GM23248 (cell line): ENCODE measurements around the gene MKLN1. TPM values are rescaled to one million over a fixed set of nuclear protein-coding genes. Genes with fewer than 3 reads are reported as not detected.
A peak's percentile ranks its signal among the peaks of the same experiment; 100 is the strongest.

ENCODE experiments used
- DNase-seq: peaks from one replicate; pipeline ENCODE4 v3.0.0-alpha.2; 2015
- H2AFZ ChIP-seq: fragments of 200-600 bp; sonication (generic); 2 replicates; pipeline ENCODE4 v1.6.1; 2016; ENCODE audit warnings: antibody characterized with exemption
- H3F3A ChIP-seq: fragments of 200-600 bp; sonication (generic); 2 replicates; pipeline ENCODE4 v1.6.1; 2016; ENCODE audit warnings: mild to moderate bottlenecking, antibody characterized with exemption, mixed run types; ENCODE audit not compliant: insufficient read depth
- H3K27ac ChIP-seq: fragments of 200-600 bp; sonication (generic); 2 replicates; pipeline ENCODE4 v1.5.1; 2016; ENCODE audit warnings: mild to moderate bottlenecking
- H3K27me3 ChIP-seq: fragments of 200-600 bp; sonication (generic); replicated peaks from 2 replicates; pipeline ENCODE4 v1.6.1; 2016; ENCODE audit warnings: mild to moderate bottlenecking; ENCODE audit not compliant: insufficient read depth
- H3K36me3 ChIP-seq: fragments of 200-600 bp; sonication (generic); 2 replicates; pipeline ENCODE4 v1.6.1; 2016; ENCODE audit warnings: low read depth, mild to moderate bottlenecking
- H3K4me1 ChIP-seq: fragments of 200-600 bp; sonication (generic); 2 replicates; pipeline ENCODE4 v1.6.1; 2016; ENCODE audit warnings: mild to moderate bottlenecking; ENCODE audit not compliant: insufficient read depth
- H3K4me2 ChIP-seq: fragments of 200-600 bp; sonication (generic); one replicate; pipeline ENCODE4 v1.6.1; 2016; ENCODE audit warnings: mild to moderate bottlenecking; ENCODE audit not compliant: unreplicated experiment
- H3K4me3 ChIP-seq: fragments of 200-600 bp; sonication (generic); 2 replicates; pipeline ENCODE4 v1.5.1; 2016; ENCODE audit warnings: mild to moderate bottlenecking
- H3K79me2 ChIP-seq: fragments of 200-600 bp; sonication (generic); 2 replicates; pipeline ENCODE4 v1.6.1; 2016; ENCODE audit warnings: mild to moderate bottlenecking; ENCODE audit not compliant: insufficient read depth
- H3K9ac ChIP-seq: fragments of 200-600 bp; sonication (generic); 2 replicates; pipeline ENCODE4 v1.6.1; 2016; ENCODE audit warnings: mild to moderate bottlenecking
- H3K9me2 ChIP-seq: fragments of 200-600 bp; sonication (generic); 2 replicates; pipeline ENCODE4 v1.6.1; 2016; ENCODE audit warnings: mixed run types, mild to moderate bottlenecking, moderate library complexity; ENCODE audit not compliant: insufficient read depth
- H3K9me3 ChIP-seq: fragments of 200-600 bp; sonication (generic); one replicate; pipeline ENCODE4 v1.6.1; 2017; ENCODE audit warnings: low read depth
- H4K20me1 ChIP-seq: fragments of 200-600 bp; sonication (generic); 2 replicates; pipeline ENCODE4 v1.6.0; 2016; ENCODE audit not compliant: insufficient read depth
- EZH2 ChIP-seq: fragments of 200-600 bp; sonication (generic); IDR thresholded peaks from 2 replicates; pipeline ENCODE4 v1.6.1; 2018; ENCODE audit warnings: antibody characterized with exemption, mild to moderate bottlenecking; ENCODE audit not compliant: insufficient read depth, poor library complexity, severe bottlenecking
- EZH2phosphoT487 ChIP-seq: fragments of 200-600 bp; sonication (generic); IDR thresholded peaks from 2 replicates; pipeline ENCODE4 v1.6.1; 2018; ENCODE audit warnings: antibody characterized with exemption, moderate library complexity, mild to moderate bottlenecking, low read depth; ENCODE audit not compliant: insufficient read depth
- WGBS, 2 experiments: methylation state at CpG; one replicate each; pipeline ENCODE4 v1.1.6; 2015 to 2017; ENCODE audit warnings: low lambda C conversion rate in 2 of 2, low coverage in 1 of 2; ENCODE audit errors: missing lambda C conversion rate in 2 of 2; 5-methylcytosine and 5-hydroxymethylcytosine counted together
- in situ Hi-C: fragments of 300-500 bp; cut with MboI; formaldehyde crosslinking; loops from 2 replicates; pipeline ENCODE4 v1.15.0; 2020
- polyA plus RNA-seq: library from polyadenylated mRNA; unstranded; fragments of >200 nt; fragmentation: Nextera tagmentation; extraction: Ambion mirVana; gene quantifications from 2 replicates; pipeline ENCODE4 v1.2.1, GENCODE V29; 2016
- total RNA-seq: library from RNA; depleted of rRNA; stranded (reverse); fragments of >200 nt; shearing (Covaris generic); gene quantifications from 2 replicates; pipeline ENCODE4 v1.2.3, GENCODE V29; 2014

The MKLN1 gene
- total and polyA plus RNA-seq, 2 experiments from 2014 or later, result 32.1 to 35.7 TPM

- Histone ChIP-seq H3K4me3 (no peak overlapping the region), H3K36me3 (0 out of 2 replicates have a peak, but pooled peaks cover 3% of the 10 kb centered on the region), H3K9me2 (no peaks in the 10 kb centered on the region), H2AFZ (no peak overlapping the region), H3K27me3 (no peaks in the 10 kb centered on the region), H4K20me1 (no peaks in the 10 kb centered on the region; the same call in 1 of the 2 replicates), H3K9me3 (no peaks in the 10 kb centered on the region), H3K9ac (no peak overlapping the region), H3K27ac (no peak overlapping the region), H3K4me1 (peaks cover 35% of the 10 kb centered on the region), H3F3A (peaks cover 24% of the 10 kb centered on the region), H3K79me2 (peaks cover 100% of the 10 kb centered on the region), H3K4me2 (no peak overlapping the region)
- DNase-seq, result peak; percentile 19
- in situ Hi-C loops, result no loop called here
- TF ChIP-seq EZH2 (no peak), EZH2phosphoT487 (no peak)
- WGBS, 2 experiments, result 73 to 81% methylated on average over 2 of the region's 2 CpGs
Measured at GRCh38 chr7:131383417-131384285, 56.0 kb downstream of the MKLN1 start.

- Histone ChIP-seq H3K4me2 (no peak overlapping the region), H3K79me2 (peaks cover 100% of the 10 kb centered on the region), H3K27me3 (no peaks in the 10 kb centered on the region), H3K9ac (no peak overlapping the region), H3F3A (peaks cover 24% of the 10 kb centered on the region), H3K36me3 (0 out of 2 replicates have a peak, but pooled peaks cover 8% of the 10 kb centered on the region), H2AFZ (no peak overlapping the region), H4K20me1 (no peaks in the 10 kb centered on the region; the same call in 1 of the 2 replicates), H3K4me1 (peaks cover 35% of the 10 kb centered on the region), H3K4me3 (no peak overlapping the region), H3K9me3 (no peaks in the 10 kb centered on the region), H3K9me2 (no peaks in the 10 kb centered on the region), H3K27ac (no peak overlapping the region)
- TF ChIP-seq EZH2 (no peak), EZH2phosphoT487 (no peak)
- in situ Hi-C loops, result no loop called here
- WGBS, 2 experiments, result 96 to 100% methylated on average over 2 of the region's 2 CpGs
- no peak for DNase-seq
Measured at GRCh38 chr7:131384286-131384635, 56.6 kb downstream of the MKLN1 start.

GRCh38 chr7:131385039-131385605, 57.4 kb downstream of the MKLN1 start:
- 63 to 75% methylated on average over 8 of the region's 8 CpGs for WGBS, 2 experiments
- DNase-seq, result peak; percentile 46
- 0 out of 2 replicates have a peak, but pooled peaks cover 8% of the 10 kb centered on the region for H3K36me3 ChIP-seq
- no peaks in the 10 kb centered on the region for H3K9me2 ChIP-seq
- H3K9me3 ChIP-seq, result no peaks in the 10 kb centered on the region
- no peak overlapping the region for H3K4me2 ChIP-seq
- H3K27me3 ChIP-seq, result no peaks in the 10 kb centered on the region
- TF ChIP-seq EZH2phosphoT487 (no peak), EZH2 (no peak)
- no peak overlapping the region for H3K27ac ChIP-seq
- H4K20me1 ChIP-seq, result no peaks in the 10 kb centered on the region; the same call in 1 of the 2 replicates
- no peak overlapping the region for H3K9ac ChIP-seq
- in situ Hi-C loops, result no loop called here
- no peak overlapping the region for H2AFZ ChIP-seq
- H3K4me1 ChIP-seq, result peaks cover 35% of the 10 kb centered on the region
- no peak overlapping the region for H3K4me3 ChIP-seq
- peaks cover 24% of the 10 kb centered on the region for H3F3A ChIP-seq
- peaks cover 99% of the 10 kb centered on the region for H3K79me2 ChIP-seq

- peaks cover 98% of the 10 kb centered on the region for H3K79me2 ChIP-seq
- no peaks in the 10 kb centered on the region for H4K20me1 ChIP-seq
- H2AFZ ChIP-seq, result no peak overlapping the region
- H3K4me1 ChIP-seq, result peaks cover 25% of the 10 kb centered on the region
- H3K27ac ChIP-seq, result no peak overlapping the region
- WGBS, 2 experiments, result 94 to 100% methylated on average over 1 of the region's 1 CpG
- H3K9me2 ChIP-seq, result no peaks in the 10 kb centered on the region
- no peak overlapping the region for H3K4me3 ChIP-seq
- H3K36me3 ChIP-seq, result 0 out of 2 replicates have a peak, but pooled peaks cover 12% of the 10 kb centered on the region
- in situ Hi-C loops, result no loop called here
- peaks cover 15% of the 10 kb centered on the region; the same call in 1 of the 2 replicates for H3F3A ChIP-seq
- no peak overlapping the region for H3K4me2 ChIP-seq
- no peaks in the 10 kb centered on the region for H3K27me3 ChIP-seq
- no peaks in the 10 kb centered on the region for H3K9me3 ChIP-seq
- no peak for DNase-seq
- TF ChIP-seq EZH2 (no peak), EZH2phosphoT487 (no peak)
- no peak overlapping the region for H3K9ac ChIP-seq
Measured at GRCh38 chr7:131388126-131388525, 60.5 kb downstream of the MKLN1 start.
